Uterus (tissue), 2 donors: Measurements from ENCODE around the gene PRELID3B.

Experiments
- POLR2A ChIP-seq, 2 donors: fragments of 450-650 bp; IDR thresholded peaks; one replicate each; pipeline ENCODE4 v1.6.1; 2016; ENCODE audit warnings: antibody characterized with exemption in 2 of 2, mild to moderate bottlenecking in 1 of 2, moderate library complexity in 1 of 2
- TF ChIP-seq, protein P1 (sequence below), 4 experiments: fragments of 200-600 bp in 2 of 4; fragments of 450-650 bp in 2 of 4; sonication (generic) in 2 of 4; IDR thresholded peaks; one replicate each; pipeline ENCODE4 v1.5.1; 2016 to 2019; ENCODE audit warnings: antibody characterized with exemption in 4 of 4, mild to moderate bottlenecking in 2 of 4, moderate library complexity in 1 of 4

- TF ChIP-seq, protein P1, sequence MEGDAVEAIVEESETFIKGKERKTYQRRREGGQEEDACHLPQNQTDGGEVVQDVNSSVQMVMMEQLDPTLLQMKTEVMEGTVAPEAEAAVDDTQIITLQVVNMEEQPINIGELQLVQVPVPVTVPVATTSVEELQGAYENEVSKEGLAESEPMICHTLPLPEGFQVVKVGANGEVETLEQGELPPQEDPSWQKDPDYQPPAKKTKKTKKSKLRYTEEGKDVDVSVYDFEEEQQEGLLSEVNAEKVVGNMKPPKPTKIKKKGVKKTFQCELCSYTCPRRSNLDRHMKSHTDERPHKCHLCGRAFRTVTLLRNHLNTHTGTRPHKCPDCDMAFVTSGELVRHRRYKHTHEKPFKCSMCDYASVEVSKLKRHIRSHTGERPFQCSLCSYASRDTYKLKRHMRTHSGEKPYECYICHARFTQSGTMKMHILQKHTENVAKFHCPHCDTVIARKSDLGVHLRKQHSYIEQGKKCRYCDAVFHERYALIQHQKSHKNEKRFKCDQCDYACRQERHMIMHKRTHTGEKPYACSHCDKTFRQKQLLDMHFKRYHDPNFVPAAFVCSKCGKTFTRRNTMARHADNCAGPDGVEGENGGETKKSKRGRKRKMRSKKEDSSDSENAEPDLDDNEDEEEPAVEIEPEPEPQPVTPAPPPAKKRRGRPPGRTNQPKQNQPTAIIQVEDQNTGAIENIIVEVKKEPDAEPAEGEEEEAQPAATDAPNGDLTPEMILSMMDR (IDR thresholded peaks at IDR 0.05), result no peak
- no peak for TF ChIP-seq POLR2A (IDR thresholded peaks at IDR 0.05)
Observed at GRCh38 chr20:59026904-59027740, 15.5 kb downstream of the PRELID3B start.
